K562 treated with DMSO at 1 percent for 24 hours (cell line): ENCODE data around the gene ADGRF4. TPM values are rescaled to one million over a fixed set of nuclear protein-coding genes. Genes with fewer than 3 reads are reported as not detected.

Source experiments
- total RNA-seq: library from RNA; unstranded; fragments of 300-600 nt; gene quantifications from 2 replicates; pipeline ENCODE4 v1.2.3, GENCODE V29; 2022; ENCODE audit warnings: low read depth; ENCODE audit not compliant: insufficient read depth

Gene ADGRF4
- not detected in 2 replicates for total RNA-seq

DNA sequence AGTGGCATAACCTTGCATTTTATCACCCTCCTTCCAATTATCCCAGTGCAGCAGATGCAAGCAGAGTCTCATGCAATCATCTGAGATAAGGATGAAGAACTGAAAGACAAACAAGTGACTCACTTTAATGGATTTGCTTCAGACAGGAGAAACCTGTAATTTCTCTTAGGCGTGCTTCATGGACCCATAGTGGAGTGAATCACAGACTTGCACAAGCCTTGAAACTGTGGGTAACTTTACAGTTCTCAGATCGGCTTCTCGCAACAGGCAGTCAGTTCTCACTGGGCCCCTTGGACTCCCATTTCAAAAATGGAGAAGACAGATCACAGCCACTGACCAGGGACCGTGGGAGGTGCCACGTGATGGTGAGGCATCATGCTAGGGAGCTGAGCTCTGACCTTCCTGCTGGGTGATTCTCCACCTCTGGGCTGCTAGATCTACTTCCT is at the start of gene ADGRF4:
ADGRF4 (plus strand) TSS at position 239 of the 446 bp plus-strand sequence. CDS start 8,666 bp downstream, outside the sequence.

Other genes with a start within 250 kb of the ADGRF4 start
- gene CD2AP, start 220.8 kb upstream of the ADGRF4 start, total RNA-seq = 13.3 and 16.9 TPM in 2 replicates
- not detected in 2 replicates for gene OPN5, start 83.5 kb downstream of the ADGRF4 start, total RNA-seq